ENCODE results near the gene NBEA. TPM values are rescaled to one million over a fixed set of nuclear protein-coding genes. Genes with fewer than 3 reads are reported as not detected.

NBEA gene
- total RNA-seq, 1 experiment from 2014 or later, result 3.3 TPM

DNA sequence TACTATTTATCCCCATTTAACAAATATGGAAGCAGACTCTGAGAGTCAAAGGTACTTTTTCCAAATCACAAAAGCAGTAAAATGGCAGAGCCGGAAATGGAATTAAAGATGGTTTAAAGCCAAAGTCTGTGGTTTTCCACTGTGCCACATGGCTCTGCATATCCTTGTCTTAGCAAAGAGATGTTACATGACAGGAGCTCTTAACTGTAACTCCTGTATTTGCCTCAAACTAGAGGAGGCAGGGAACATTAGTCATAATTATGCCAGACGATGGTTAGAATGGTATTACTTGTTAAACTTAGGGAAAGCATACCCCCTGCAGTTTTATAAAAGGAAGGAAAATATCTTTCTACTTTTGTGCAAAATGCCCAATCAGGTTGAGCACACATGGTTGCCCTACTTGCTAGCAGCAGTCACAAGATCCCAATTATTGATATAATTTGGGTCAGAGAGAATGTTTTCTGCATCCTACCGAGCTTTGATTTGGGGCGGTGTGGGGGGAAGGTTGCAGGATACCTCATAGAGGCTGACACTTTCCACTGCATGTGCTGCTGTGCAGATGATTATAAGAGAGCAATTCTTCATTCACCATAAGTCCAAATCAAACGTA, 576.4 kb downstream of the NBEA start:
- TF ChIP-seq POLR2AphosphoS5 (IDR thresholded peaks at IDR 0.05; ENCODE audit: low read depth, low read length) (no peak), SIN3A (IDR thresholded peaks at IDR 0.05; ENCODE audit: borderline replicate concordance, insufficient read depth, low read depth, low read length) (no peak), TCF7L2 (IDR thresholded peaks at IDR 0.05; ENCODE audit: low read depth, low read length) (no peak)
- TF ChIP-seq, protein P1, sequence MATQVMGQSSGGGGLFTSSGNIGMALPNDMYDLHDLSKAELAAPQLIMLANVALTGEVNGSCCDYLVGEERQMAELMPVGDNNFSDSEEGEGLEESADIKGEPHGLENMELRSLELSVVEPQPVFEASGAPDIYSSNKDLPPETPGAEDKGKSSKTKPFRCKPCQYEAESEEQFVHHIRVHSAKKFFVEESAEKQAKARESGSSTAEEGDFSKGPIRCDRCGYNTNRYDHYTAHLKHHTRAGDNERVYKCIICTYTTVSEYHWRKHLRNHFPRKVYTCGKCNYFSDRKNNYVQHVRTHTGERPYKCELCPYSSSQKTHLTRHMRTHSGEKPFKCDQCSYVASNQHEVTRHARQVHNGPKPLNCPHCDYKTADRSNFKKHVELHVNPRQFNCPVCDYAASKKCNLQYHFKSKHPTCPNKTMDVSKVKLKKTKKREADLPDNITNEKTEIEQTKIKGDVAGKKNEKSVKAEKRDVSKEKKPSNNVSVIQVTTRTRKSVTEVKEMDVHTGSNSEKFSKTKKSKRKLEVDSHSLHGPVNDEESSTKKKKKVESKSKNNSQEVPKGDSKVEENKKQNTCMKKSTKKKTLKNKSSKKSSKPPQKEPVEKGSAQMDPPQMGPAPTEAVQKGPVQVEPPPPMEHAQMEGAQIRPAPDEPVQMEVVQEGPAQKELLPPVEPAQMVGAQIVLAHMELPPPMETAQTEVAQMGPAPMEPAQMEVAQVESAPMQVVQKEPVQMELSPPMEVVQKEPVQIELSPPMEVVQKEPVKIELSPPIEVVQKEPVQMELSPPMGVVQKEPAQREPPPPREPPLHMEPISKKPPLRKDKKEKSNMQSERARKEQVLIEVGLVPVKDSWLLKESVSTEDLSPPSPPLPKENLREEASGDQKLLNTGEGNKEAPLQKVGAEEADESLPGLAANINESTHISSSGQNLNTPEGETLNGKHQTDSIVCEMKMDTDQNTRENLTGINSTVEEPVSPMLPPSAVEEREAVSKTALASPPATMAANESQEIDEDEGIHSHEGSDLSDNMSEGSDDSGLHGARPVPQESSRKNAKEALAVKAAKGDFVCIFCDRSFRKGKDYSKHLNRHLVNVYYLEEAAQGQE (IDR thresholded peaks at IDR 0.05; ENCODE audit: insufficient read depth in 1 of 2, low read depth in 2 of 2, low read length in 1 of 2), result no peak
- TF ChIP-seq, protein P2, sequence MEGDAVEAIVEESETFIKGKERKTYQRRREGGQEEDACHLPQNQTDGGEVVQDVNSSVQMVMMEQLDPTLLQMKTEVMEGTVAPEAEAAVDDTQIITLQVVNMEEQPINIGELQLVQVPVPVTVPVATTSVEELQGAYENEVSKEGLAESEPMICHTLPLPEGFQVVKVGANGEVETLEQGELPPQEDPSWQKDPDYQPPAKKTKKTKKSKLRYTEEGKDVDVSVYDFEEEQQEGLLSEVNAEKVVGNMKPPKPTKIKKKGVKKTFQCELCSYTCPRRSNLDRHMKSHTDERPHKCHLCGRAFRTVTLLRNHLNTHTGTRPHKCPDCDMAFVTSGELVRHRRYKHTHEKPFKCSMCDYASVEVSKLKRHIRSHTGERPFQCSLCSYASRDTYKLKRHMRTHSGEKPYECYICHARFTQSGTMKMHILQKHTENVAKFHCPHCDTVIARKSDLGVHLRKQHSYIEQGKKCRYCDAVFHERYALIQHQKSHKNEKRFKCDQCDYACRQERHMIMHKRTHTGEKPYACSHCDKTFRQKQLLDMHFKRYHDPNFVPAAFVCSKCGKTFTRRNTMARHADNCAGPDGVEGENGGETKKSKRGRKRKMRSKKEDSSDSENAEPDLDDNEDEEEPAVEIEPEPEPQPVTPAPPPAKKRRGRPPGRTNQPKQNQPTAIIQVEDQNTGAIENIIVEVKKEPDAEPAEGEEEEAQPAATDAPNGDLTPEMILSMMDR (IDR thresholded peaks at IDR 0.05), result no peak
- H3K27ac ChIP-seq (ENCODE audit: low read length), result no peak overlapping the region

DNA sequence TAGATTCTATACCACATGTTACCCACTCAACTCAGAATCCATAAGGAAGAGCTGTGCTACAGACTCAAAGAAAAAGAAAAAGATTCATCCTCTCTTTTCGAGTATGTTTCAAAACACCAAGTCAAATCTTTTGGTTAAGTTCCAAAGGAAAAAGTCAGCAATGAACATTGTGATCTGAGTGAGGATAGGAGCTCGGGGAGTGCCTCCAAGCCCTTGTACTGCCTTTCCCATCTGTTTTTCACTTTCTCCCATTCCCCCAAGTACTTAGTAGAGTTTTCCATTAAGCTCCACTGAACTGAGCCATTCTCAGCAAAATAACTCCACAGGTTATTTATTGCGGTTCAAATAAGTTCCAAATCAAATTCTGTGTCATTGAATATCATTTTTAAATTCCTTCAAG, 582.1 kb downstream of the NBEA start:
- ATAC-seq (no peak), DNase-seq (ENCODE audit: low read depth, low spot score) (no peak)
- no peak overlapping the region for H3K4me3 ChIP-seq (ENCODE audit: low read depth in 2 of 2, low read length in 2 of 2)
- ChIA-PET CTCF (no interaction called here), POLR2A (no interaction called here)
- BruUV-seq (replicated peaks), result no TSS peak
- intact Hi-C loops (cut with micrococcal nuclease; ENCODE audit: unreplicated experiment) (no loop called here), in situ Hi-C loops (cut with HindIII; ENCODE audit: low pct_unique_long_range_greater_than_20kb, low sequenced_read_pairs) (no loop called here)
- no peak overlapping the region for H3K27ac ChIP-seq (ENCODE audit: low read length)
- TF ChIP-seq POLR2AphosphoS5 (IDR thresholded peaks at IDR 0.05; ENCODE audit: low read depth, low read length) (no peak), SIN3A (IDR thresholded peaks at IDR 0.05; ENCODE audit: borderline replicate concordance, insufficient read depth, low read depth, low read length) (no peak), TCF7L2 (IDR thresholded peaks at IDR 0.05; ENCODE audit: low read depth, low read length) (no peak)
- TF ChIP-seq, protein P2 (IDR thresholded peaks at IDR 0.05), result no peak
- TF ChIP-seq, protein P1 (IDR thresholded peaks at IDR 0.05; ENCODE audit: insufficient read depth in 1 of 2, low read depth in 2 of 2, low read length in 1 of 2), result no peak
- no peaks in the 10 kb centered on the region for H3K36me3 ChIP-seq (ENCODE audit: control insufficient read depth, insufficient read depth, low read length)
- H3K27me3 ChIP-seq (ENCODE audit: control insufficient read depth, insufficient read depth, low read length), result no peaks in the 10 kb centered on the region
- no peaks in the 10 kb centered on the region for H3K4me1 ChIP-seq (ENCODE audit: control insufficient read depth, insufficient read depth, low read length)
- H3K9me3 ChIP-seq (ENCODE audit: control insufficient read depth, insufficient read depth, low read depth, low read length), result no peaks in the 10 kb centered on the region

More for the DNA sequence above, 576.4 kb downstream of the NBEA start:
- Histone ChIP-seq H3K27me3 (ENCODE audit: control insufficient read depth, insufficient read depth, low read length) (no peaks in the 10 kb centered on the region), H3K4me1 (ENCODE audit: control insufficient read depth, insufficient read depth, low read length) (no peaks in the 10 kb centered on the region), H3K9me3 (ENCODE audit: control insufficient read depth, insufficient read depth, low read depth, low read length) (no peaks in the 10 kb centered on the region), H3K36me3 (ENCODE audit: control insufficient read depth, insufficient read depth, low read length) (no peaks in the 10 kb centered on the region), H3K4me3 (ENCODE audit: low read depth in 2 of 2, low read length in 2 of 2) (no peak overlapping the region)
- in situ Hi-C loops (cut with HindIII; ENCODE audit: low pct_unique_long_range_greater_than_20kb, low sequenced_read_pairs) (no loop called here), intact Hi-C loops (cut with micrococcal nuclease; ENCODE audit: unreplicated experiment) (no loop called here)
- no TSS peak for BruUV-seq (replicated peaks)
- ATAC-seq, result no peak
- ChIA-PET CTCF (no interaction called here), POLR2A (no interaction called here)
- DNase-seq (ENCODE audit: low read depth, low spot score), result no peak
